GM21737 (cell line): Measurements from ENCODE around the gene ICAM4.
"Not testable (repeated sequence)": the region's sequence is repeated elsewhere in the genome, so short reads cannot be mapped to it uniquely, and the experiment has no call there.

Experiments used
- ATAC-seq: cut with Tn5 transposase; IDR thresholded peaks from one replicate; pipeline ENCODE4 v1.9.1; 2021; ENCODE audit warnings: mild to moderate bottlenecking, moderate library complexity; ENCODE audit not compliant: unreplicated experiment

ICAM4 gene, protein sequence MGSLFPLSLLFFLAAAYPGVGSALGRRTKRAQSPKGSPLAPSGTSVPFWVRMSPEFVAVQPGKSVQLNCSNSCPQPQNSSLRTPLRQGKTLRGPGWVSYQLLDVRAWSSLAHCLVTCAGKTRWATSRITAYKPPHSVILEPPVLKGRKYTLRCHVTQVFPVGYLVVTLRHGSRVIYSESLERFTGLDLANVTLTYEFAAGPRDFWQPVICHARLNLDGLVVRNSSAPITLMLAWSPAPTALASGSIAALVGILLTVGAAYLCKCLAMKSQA

GRCh38 chr19:10286803-10287737, at the start of gene ICAM4:
Gene ICAM4 (plus strand): TSS chr19:10286955. CDS start chr19:10287013, 58 bp downstream.
- ATAC-seq = no peak

DNA sequence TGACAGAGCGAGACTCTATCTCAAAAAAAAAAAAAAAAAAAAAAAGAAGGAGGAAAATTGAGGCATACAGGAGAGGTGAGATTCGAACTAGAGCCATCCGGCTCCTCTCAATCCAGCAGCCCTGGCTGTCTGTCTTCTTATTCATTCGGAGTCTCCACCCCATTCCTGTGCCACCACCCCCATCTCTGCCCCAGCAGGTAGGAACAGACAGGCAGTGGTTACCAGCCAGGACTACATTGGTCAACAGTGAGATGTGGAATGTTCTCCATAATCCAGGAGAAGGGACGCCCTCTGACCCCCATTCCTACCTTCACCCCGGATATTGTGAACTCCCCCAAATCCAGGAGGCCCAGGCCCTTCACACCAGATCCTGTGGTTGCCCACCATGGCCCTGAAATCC, 49.1 kb upstream of the ICAM4 start:
- no peak for ATAC-seq

GRCh38 chr19:10238172-10238783, 48.5 kb upstream of the ICAM4 start:
- no peak for ATAC-seq

GRCh38 chr19:10241826-10242449, 44.8 kb upstream of the ICAM4 start:
- not testable (repeated sequence) for ATAC-seq

DNA sequence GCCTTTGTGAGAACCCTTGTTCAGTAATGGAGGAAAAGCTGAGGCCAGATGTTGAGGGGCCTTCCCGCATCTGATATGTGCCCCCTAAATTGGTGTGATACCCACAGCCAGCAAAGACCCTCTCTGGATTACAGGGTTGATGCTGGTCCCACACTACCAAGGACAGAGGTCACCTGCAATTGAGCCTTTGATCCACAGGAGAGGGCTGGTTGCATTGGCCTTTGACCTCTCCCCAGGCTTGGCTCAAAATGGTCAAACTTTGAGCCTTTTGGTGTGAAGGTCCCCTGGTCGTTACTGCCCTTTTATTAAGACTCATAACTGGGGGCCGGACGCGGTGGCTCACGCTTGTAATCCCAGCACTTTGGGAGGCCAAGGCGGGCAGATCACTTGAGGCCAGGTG, 43.1 kb upstream of the ICAM4 start:
- no peak for ATAC-seq

- ATAC-seq = no peak
These were observed 41.4 kb upstream of the ICAM4 start for GRCh38 chr19:10245189-10245939.

GRCh38 chr19:10246511-10246910, 40.2 kb upstream of the ICAM4 start:
- ATAC-seq = no peak

DNA sequence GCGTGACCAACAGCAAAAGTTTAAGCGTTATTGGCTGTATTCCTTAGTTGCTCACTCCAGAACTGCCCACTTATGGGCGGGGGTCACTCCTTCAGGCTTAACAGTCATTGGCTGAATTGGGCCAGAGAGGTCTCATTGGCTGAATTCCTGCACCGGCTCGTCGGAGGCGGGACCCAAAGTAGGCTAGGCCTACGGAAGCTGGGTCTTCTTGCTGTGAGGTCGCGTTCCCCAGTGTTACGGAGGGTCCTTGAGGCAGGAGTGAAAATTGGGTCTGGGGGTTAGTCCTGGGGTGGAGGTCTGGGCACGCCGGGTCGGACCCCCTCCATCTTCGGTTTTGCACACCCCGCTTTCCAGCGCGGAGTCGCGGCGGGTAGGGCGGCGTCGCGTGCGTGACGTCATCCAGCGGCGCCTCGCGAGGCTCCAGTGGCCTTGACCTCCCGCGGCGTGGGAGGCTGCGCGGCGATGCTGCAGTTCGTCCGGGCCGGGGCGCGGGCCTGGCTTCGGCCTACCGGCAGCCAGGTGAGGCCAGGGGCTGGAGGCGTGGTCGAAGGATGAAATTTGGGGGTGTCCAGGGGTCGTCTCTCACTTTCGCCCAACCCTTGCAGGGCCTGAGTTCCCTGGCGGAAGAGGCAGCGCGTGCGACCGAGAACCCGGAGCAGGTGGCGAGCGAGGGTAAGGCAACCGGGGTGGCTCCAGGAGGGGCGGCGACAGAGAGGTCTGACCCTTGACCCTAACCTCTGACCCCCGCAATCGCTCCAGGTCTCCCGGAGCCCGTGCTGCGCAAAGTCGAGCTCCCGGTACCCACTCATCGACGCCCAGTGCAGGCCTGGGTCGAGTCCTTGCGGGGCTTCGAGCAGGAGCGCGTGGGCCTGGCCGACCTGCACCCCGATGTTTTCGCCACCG, 34.7 kb upstream of the ICAM4 start, which contains the start of gene MRPL4:
TSS of gene MRPL4 (plus strand) at position 423 of the 903 bp plus-strand sequence. CDS start at position 463, 40 bp downstream.
- ATAC-seq = peak; percentile 72

- no peak for ATAC-seq
These were observed 34.0 kb upstream of the ICAM4 start for GRCh38 chr19:10252707-10253106.

GRCh38 chr19:10254244-10254643, 32.5 kb upstream of the ICAM4 start:
- ATAC-seq = no peak

DNA sequence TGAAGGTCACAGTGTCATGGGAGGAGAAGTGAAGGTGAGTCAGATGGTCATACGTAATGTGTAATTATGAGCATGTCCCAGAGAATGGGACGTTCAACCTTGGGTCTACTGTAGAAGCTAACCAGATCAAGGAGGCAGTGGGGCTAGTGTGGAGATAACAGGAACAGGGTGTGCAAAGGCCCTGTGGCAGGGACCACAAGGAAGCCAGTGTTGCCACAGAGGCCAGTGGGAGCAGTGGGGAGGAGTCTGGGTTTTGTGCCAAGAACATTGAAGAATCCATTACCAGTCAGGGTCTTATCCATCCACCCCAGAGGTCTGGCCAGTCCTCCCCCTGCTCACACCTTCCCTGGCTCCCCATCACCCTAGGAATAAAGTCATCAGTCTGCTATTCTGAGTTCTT, 31.4 kb upstream of the ICAM4 start:
- ATAC-seq = no peak

DNA sequence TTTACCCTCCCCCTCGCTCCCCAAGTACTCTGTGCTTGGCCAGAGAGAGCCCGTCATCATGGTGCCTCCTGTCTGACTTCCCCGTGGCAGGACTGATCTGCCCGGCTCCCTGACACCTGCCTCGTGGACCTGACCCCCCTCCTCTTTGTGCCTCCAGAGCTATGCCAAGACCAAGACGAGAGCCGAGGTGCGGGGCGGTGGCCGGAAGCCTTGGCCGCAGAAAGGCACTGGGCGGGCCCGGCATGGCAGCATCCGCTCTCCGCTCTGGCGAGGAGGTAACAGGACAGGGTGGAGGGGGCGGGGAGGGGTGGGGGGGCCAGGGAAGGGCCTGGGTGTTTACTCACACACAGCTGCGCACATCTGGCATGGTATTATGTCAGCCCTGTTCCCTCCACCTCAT, 30.2 kb upstream of the ICAM4 start:
- ATAC-seq = no peak

GRCh38 chr19:10256970-10257615, 29.7 kb upstream of the ICAM4 start:
- ATAC-seq = no peak

- ATAC-seq = no peak
These were observed 28.6 kb upstream of the ICAM4 start for GRCh38 chr19:10258080-10258710.

- ATAC-seq = no peak
These were observed 27.4 kb upstream of the ICAM4 start for GRCh38 chr19:10259162-10259905.

DNA sequence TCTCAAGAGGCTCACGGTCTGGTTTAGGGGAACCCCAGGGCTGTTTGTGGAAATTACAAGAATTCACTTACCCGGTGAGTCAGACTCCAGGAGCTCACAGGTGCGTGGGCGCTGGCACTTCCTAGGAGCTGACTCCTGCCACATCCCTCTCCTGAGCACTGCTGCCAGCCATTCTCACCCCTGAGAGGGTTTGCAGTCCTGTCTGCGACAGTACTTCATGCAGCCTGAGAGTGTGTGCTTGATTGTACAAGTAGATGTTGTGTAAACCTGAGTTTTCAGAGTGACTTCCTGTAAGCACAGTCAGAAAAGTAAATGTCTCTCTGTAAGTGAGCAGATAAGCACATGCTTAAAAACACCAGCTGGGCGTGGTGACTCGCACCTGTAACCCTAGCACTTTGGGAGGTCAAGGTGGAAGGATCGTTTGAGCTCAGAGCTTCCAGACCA, 26.6 kb upstream of the ICAM4 start:
- ATAC-seq = no peak

- ATAC-seq = no peak
These were observed 24.0 kb upstream of the ICAM4 start for GRCh38 chr19:10262771-10263170.

DNA sequence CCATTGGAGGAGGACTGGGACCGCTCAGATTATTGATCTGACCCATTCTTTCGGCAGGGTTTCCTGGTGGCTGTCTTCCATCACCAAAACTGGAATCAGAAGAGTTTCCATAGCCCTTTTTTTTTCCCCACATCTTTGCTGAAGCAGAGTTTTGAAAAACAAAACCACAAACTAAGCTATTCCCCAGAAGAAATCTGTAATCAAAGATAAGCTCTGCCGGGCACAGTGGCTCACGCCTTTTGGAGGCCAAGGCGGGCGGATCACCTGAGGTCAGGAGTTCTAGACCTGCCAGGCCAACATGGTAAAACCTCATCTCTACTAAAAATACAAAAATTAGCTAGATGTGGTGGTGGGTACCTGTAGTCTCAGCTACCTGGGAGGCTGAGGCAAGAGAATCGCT, 20.0 kb upstream of the ICAM4 start:
- ATAC-seq = no peak
